Measurements from ENCODE around the gene RAB3GAP1. TPM values are rescaled to one million over a fixed set of nuclear protein-coding genes. Genes with fewer than 3 reads are reported as not detected.

RAB3GAP1 gene
- total RNA-seq, 2 donors from 2014 or later = 28.5 to 29.6 TPM

DNA sequence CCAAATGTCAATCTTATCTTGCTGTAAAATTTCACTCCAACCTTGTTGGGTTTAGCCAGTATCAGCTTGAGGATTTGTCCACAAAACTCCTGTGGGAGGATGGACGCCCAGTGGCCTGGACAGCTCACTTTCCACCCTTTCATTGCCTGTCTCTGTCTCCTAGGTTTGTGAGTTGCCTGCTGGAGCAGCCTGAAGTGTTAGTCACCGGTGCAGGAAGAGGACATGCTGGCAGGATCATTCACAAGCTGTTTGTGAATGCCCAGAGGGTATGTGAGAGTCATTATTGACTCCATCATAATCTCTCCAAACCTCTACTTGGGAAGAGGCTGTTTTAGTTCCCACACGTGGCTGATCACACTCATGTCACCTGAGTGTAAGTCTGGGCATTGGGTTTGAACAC is 112.3 kb downstream of the RAB3GAP1 start:
- no peaks in the 10 kb centered on the region for H3K9me3 Mint-ChIP-seq
- no peak overlapping the region for H3K4me3 ChIP-seq (ENCODE audit: low read length)
- no peaks in the 10 kb centered on the region for H3K4me1 Mint-ChIP-seq
- no peaks in the 10 kb centered on the region for H3K9me3 ChIP-seq (ENCODE audit: control insufficient read depth, low read length)
- no peaks in the 10 kb centered on the region for H3K27me3 Mint-ChIP-seq (ENCODE audit: insufficient read depth)
- no peak overlapping the region for H3K4me3 Mint-ChIP-seq
- DNase-seq = no peak
- H3K9ac ChIP-seq (ENCODE audit: extremely low read depth, low read length, poor library complexity, severe bottlenecking) = no peak overlapping the region
- peaks cover 60% of the 10 kb centered on the region for H3K36me3 Mint-ChIP-seq (ENCODE audit: low read depth)
- peaks cover 74% of the 10 kb centered on the region for H3K36me3 ChIP-seq (ENCODE audit: control insufficient read depth, insufficient read depth, low read length)
- H3K27ac Mint-ChIP-seq = no peak overlapping the region
- no peaks in the 10 kb centered on the region for H3K27me3 ChIP-seq (ENCODE audit: control insufficient read depth, insufficient read depth, low read length, poor library complexity, severe bottlenecking)
- no peak overlapping the region for H3K27ac ChIP-seq (ENCODE audit: low read depth, low read length)
- no peaks in the 10 kb centered on the region for H3K4me1 ChIP-seq (ENCODE audit: control insufficient read depth, insufficient read depth, low read length)
- no peak for TF ChIP-seq CTCF (conservative IDR thresholded peaks at IDR 0.05)
- WGBS, 2 experiments (ENCODE audit: insufficient coverage in 1 of 2, insufficient read length in 1 of 2) = 86 to 100% methylated on average over 1 to 3 of the region's 3 CpGs

DNA sequence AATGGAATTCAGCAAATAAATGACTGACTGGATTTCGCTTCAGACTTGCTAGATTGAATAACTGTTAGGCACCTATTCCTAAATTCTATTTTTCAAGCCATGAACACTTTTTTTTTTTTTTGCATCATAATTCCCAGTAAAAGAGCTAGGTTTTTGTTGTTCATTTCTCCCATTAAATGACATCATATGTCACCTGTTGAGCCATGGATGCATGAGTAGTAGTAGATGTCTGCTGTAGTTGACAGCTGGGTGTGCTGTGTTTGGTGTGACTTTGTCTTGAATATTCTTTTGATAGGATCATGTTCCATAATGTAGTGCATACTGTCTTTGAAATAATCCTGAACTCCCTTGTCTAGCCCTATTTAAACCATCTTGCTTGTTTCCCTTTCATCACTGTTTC is 115.2 kb downstream of the RAB3GAP1 start:
- Mint-ChIP-seq H3K27me3 (ENCODE audit: insufficient read depth) (no peaks in the 10 kb centered on the region), H3K9me3 (no peaks in the 10 kb centered on the region), H3K4me1 (no peaks in the 10 kb centered on the region), H3K27ac (no peak overlapping the region), H3K4me3 (no peak overlapping the region), H3K36me3 (ENCODE audit: low read depth) (peaks cover 71% of the 10 kb centered on the region)
- 86 to 100% methylated on average over 1 of the region's 1 CpG for WGBS, 2 experiments (ENCODE audit: insufficient coverage in 1 of 2, insufficient read length in 1 of 2)
- peaks cover 85% of the 10 kb centered on the region for H3K36me3 ChIP-seq (ENCODE audit: control insufficient read depth, insufficient read depth, low read length)
- H3K4me1 ChIP-seq (ENCODE audit: control insufficient read depth, insufficient read depth, low read length) = no peaks in the 10 kb centered on the region
- no peaks in the 10 kb centered on the region for H3K9me3 ChIP-seq (ENCODE audit: control insufficient read depth, low read length)
- no peak for TF ChIP-seq CTCF (conservative IDR thresholded peaks at IDR 0.05)
- no peak overlapping the region for H3K9ac ChIP-seq (ENCODE audit: extremely low read depth, low read length, poor library complexity, severe bottlenecking)
- no peak overlapping the region for H3K4me3 ChIP-seq (ENCODE audit: low read length)
- no peak for DNase-seq
- no peak overlapping the region for H3K27ac ChIP-seq (ENCODE audit: low read depth, low read length)
- no peaks in the 10 kb centered on the region for H3K27me3 ChIP-seq (ENCODE audit: control insufficient read depth, insufficient read depth, low read length, poor library complexity, severe bottlenecking)

- Mint-ChIP-seq H3K27ac (no peak overlapping the region), H3K36me3 (ENCODE audit: low read depth) (peaks cover 76% of the 10 kb centered on the region)
These were observed 116.2 kb downstream of the RAB3GAP1 start for GRCh38 chr2:135168204-135168856.

More at GRCh38 chr2:135168204-135168856, 116.2 kb downstream of the RAB3GAP1 start:
- no peak overlapping the region for H3K9ac ChIP-seq (ENCODE audit: extremely low read depth, low read length, poor library complexity, severe bottlenecking)
- H3K4me3 ChIP-seq (ENCODE audit: low read length) = no peak overlapping the region
- TF ChIP-seq CTCF (conservative IDR thresholded peaks at IDR 0.05) = peak; percentile 21
- H3K27ac ChIP-seq (ENCODE audit: low read depth, low read length) = peak overlapping the region; percentile 49
- no peaks in the 10 kb centered on the region for H3K4me1 Mint-ChIP-seq
- no peaks in the 10 kb centered on the region for H3K9me3 Mint-ChIP-seq
- no peaks in the 10 kb centered on the region for H3K9me3 ChIP-seq (ENCODE audit: control insufficient read depth, low read length)
- peaks cover 78% of the 10 kb centered on the region for H3K36me3 ChIP-seq (ENCODE audit: control insufficient read depth, insufficient read depth, low read length)
- no peaks in the 10 kb centered on the region for H3K4me1 ChIP-seq (ENCODE audit: control insufficient read depth, insufficient read depth, low read length)
- no peak overlapping the region for H3K4me3 Mint-ChIP-seq
- no peaks in the 10 kb centered on the region for H3K27me3 ChIP-seq (ENCODE audit: control insufficient read depth, insufficient read depth, low read length, poor library complexity, severe bottlenecking)
- WGBS, 2 experiments (ENCODE audit: insufficient coverage in 1 of 2, insufficient read length in 1 of 2) = 88 to 93% methylated on average over 4 to 11 of the region's 11 CpGs
- no peaks in the 10 kb centered on the region for H3K27me3 Mint-ChIP-seq (ENCODE audit: insufficient read depth)
- no peak for DNase-seq

Data from endodermal cell (in vitro differentiated cells).